ENCODE results near the gene SCRN1. TPM values are rescaled to one million over a fixed set of nuclear protein-coding genes. Genes with fewer than 3 reads are reported as not detected.

SCRN1 gene
- total and polyA plus RNA-seq, 7 donors, result 0.80 to 6.7 (median 2.6) TPM

- no peak overlapping the region for H3K27ac ChIP-seq
- no peaks in the 10 kb centered on the region for H3K9me3 ChIP-seq
- no peaks in the 10 kb centered on the region for H3K27me3 ChIP-seq (ENCODE audit: insufficient read depth in 3 of 3, low read length in 2 of 3)
- no peak for ATAC-seq
- H3K36me3 ChIP-seq (ENCODE audit: insufficient read depth in 1 of 2, low read depth in 1 of 2), result peaks cover 0 to 4% of the 10 kb centered on the region in 2 donors
- 92 to 96% (median 95%) methylated on average over 4 of the region's 4 CpGs for WGBS, 3 donors
- no peaks in the 10 kb centered on the region for H3K4me1 ChIP-seq
- H3K4me3 ChIP-seq, result no peak overlapping the region
- intact Hi-C loops (cut with DNase I), result no loop called here
- DNase-seq, result no peak
- TF ChIP-seq CTCF (IDR thresholded peaks at IDR 0.05), result no peak
Observed at GRCh38 chr7:29945259-29945809, 44.3 kb downstream of the SCRN1 start.

GRCh38 chr7:29940199-29940598, 49.4 kb downstream of the SCRN1 start:
- TF ChIP-seq CTCF (IDR thresholded peaks at IDR 0.05), result no peak
- Histone ChIP-seq H3K27me3 (ENCODE audit: insufficient read depth in 3 of 3, low read length in 2 of 3) (no peaks in the 10 kb centered on the region), H3K9me3 (no peaks in the 10 kb centered on the region), H3K4me3 (no peak overlapping the region), H3K27ac (no peak overlapping the region), H3K4me1 (no peaks in the 10 kb centered on the region), H3K36me3 (ENCODE audit: insufficient read depth in 1 of 2, low read depth in 1 of 2) (peaks cover 0 to 4% of the 10 kb centered on the region in 2 donors)
- intact Hi-C loops (cut with DNase I), result no loop called here
- 96 to 100% (median 96%) methylated on average over 2 of the region's 2 CpGs for WGBS, 3 donors
- DNase-seq (no peak), ATAC-seq (no peak)

GRCh38 chr7:29937132-29937531, 52.5 kb downstream of the SCRN1 start:
- WGBS, 3 donors, result 90 to 99% (median 94%) methylated on average over 3 of the region's 3 CpGs
- DNase-seq (no peak), ATAC-seq (no peak)
- intact Hi-C loops (cut with DNase I), result no loop called here
- H3K4me3 ChIP-seq, result no peak overlapping the region
- H3K9me3 ChIP-seq, result no peaks in the 10 kb centered on the region
- no peaks in the 10 kb centered on the region for H3K4me1 ChIP-seq
- H3K27me3 ChIP-seq (ENCODE audit: insufficient read depth in 3 of 3, low read length in 2 of 3), result no peaks in the 10 kb centered on the region
- H3K27ac ChIP-seq, result no peak overlapping the region
- no peak for TF ChIP-seq CTCF (IDR thresholded peaks at IDR 0.05)
- peaks cover 0 to 4% of the 10 kb centered on the region in 2 donors for H3K36me3 ChIP-seq (ENCODE audit: insufficient read depth in 1 of 2, low read depth in 1 of 2)

GRCh38 chr7:29935111-29935510, 54.5 kb downstream of the SCRN1 start:
- H3K4me1 ChIP-seq, result no peaks in the 10 kb centered on the region
- intact Hi-C loops (cut with DNase I), result no loop called here
- no peak overlapping the region for H3K4me3 ChIP-seq
- no peaks in the 10 kb centered on the region for H3K9me3 ChIP-seq
- H3K27me3 ChIP-seq (ENCODE audit: insufficient read depth in 3 of 3, low read length in 2 of 3), result no peaks in the 10 kb centered on the region
- ATAC-seq (no peak), DNase-seq (no peak)
- no peak overlapping the region for H3K27ac ChIP-seq
- WGBS, 3 donors, result 67 to 90% (median 89%) methylated on average over 2 of the region's 2 CpGs
- TF ChIP-seq CTCF (IDR thresholded peaks at IDR 0.05), result no peak
- no peaks in the 10 kb centered on the region for H3K36me3 ChIP-seq (ENCODE audit: insufficient read depth in 1 of 2, low read depth in 1 of 2)

All from psoas muscle (tissue), 8 donors.